AG09309 (cell line): ENCODE data around the gene TJAP1.

Source experiments
- DNase-seq: peaks from one replicate; pipeline ENCODE4 v3.0.0-alpha.2; 2010; ENCODE audit warnings: low read depth
- H3K4me3 ChIP-seq: 2 replicates; pipeline ENCODE4 v1.5.1; 2011; ENCODE audit warnings: mild to moderate bottlenecking, low read depth, low read length, moderate library complexity; ENCODE audit not compliant: control insufficient read depth
- TF ChIP-seq, protein P1 (sequence below): IDR thresholded peaks from 2 replicates; pipeline ENCODE4 v1.5.1; 2011; ENCODE audit warnings: mild to moderate bottlenecking, low read depth, low read length, inconsistent platforms; ENCODE audit not compliant: insufficient read depth, control insufficient read depth; ENCODE audit errors: missing control alignments

The TJAP1 gene

GRCh38 chr6:43541774-43542471, 64.6 kb downstream of the TJAP1 start:
- H3K4me3 ChIP-seq = no peak overlapping the region
- DNase-seq = no peak
- TF ChIP-seq, protein P1, sequence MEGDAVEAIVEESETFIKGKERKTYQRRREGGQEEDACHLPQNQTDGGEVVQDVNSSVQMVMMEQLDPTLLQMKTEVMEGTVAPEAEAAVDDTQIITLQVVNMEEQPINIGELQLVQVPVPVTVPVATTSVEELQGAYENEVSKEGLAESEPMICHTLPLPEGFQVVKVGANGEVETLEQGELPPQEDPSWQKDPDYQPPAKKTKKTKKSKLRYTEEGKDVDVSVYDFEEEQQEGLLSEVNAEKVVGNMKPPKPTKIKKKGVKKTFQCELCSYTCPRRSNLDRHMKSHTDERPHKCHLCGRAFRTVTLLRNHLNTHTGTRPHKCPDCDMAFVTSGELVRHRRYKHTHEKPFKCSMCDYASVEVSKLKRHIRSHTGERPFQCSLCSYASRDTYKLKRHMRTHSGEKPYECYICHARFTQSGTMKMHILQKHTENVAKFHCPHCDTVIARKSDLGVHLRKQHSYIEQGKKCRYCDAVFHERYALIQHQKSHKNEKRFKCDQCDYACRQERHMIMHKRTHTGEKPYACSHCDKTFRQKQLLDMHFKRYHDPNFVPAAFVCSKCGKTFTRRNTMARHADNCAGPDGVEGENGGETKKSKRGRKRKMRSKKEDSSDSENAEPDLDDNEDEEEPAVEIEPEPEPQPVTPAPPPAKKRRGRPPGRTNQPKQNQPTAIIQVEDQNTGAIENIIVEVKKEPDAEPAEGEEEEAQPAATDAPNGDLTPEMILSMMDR = no peak

DNA sequence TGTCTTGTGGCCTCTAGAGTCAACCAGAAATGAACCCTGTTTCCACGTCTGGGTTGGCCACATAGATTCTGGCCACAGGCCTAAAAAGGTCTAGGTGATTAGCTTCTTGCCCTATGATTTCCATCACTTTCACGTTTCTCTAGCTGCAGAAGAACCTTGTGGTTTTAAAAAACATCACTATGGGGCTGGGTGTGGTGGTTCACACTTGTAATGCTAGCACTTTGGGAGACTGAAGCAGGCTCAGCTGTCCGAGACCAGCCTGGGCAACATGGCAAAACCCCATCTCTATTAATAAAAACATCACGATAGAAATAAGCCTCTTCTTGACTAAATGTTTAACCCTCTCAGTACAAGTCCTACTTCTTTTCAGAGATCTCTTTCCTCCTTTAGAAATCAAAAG, 67.1 kb downstream of the TJAP1 start:
- H3K4me3 ChIP-seq = no peak overlapping the region
- TF ChIP-seq, protein P1 = no peak

DNA sequence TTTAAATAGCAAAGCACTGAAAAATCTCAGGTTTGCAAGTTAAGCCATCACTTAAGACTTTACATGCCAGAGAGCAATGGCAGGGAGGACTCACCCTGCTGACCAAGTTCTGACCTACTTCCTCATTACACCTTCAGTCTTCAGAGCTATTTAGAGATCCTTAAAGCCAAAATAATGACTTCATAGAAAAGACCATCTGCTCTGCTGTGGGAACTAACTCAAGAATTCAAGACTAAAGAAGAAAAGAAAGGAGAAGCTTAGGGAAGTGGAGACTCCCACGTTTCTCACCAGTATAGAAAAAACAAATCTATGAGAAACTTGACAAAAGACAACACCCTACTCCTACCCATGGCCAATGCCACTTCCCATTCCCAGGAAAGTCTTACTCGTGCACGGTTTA, 69.9 kb downstream of the TJAP1 start:
- TF ChIP-seq, protein P1 = no peak

More for the DNA sequence above, 67.1 kb downstream of the TJAP1 start:
- no peak for DNase-seq

More for the DNA sequence above, 69.9 kb downstream of the TJAP1 start:
- no peak for DNase-seq
- no peak overlapping the region for H3K4me3 ChIP-seq
